GM23338 (cell line): ENCODE results near the gene CLEC4G. TPM values are rescaled to one million over a fixed set of nuclear protein-coding genes. Genes with fewer than 3 reads are reported as not detected.

Experiments used
- ATAC-seq: fragments of 200-7000 bp; cut with Tn5 transposase; 3 replicates; pipeline ENCODE4 v1.9.1; 2020
- DNase-seq: peaks from one replicate; pipeline ENCODE4 v3.0.0-alpha.2; 2015; ENCODE audit warnings: low spot score
- H2AFZ ChIP-seq: fragments of 200-600 bp; sonication (generic); 2 replicates; pipeline ENCODE4 v1.8.0; 2016; ENCODE audit warnings: antibody characterized with exemption, mild to moderate bottlenecking, moderate library complexity
- H3F3A ChIP-seq: fragments of 200-600 bp; sonication (generic); replicated peaks from 2 replicates; pipeline ENCODE4 v1.8.0; 2017; ENCODE audit warnings: antibody characterized with exemption, mixed run types, low read depth
- H3K27ac ChIP-seq: fragments of 200-600 bp; sonication (generic); 2 replicates; pipeline ENCODE4 v1.6.1; 2016; ENCODE audit warnings: low read depth
- H3K27me3 ChIP-seq: fragments of 200-600 bp; sonication (generic); 2 replicates; pipeline ENCODE4 v1.8.0; 2016; ENCODE audit warnings: mild to moderate bottlenecking, mixed run types, moderate library complexity; ENCODE audit not compliant: insufficient read depth
- H3K36me3 ChIP-seq: fragments of 200-600 bp; sonication (generic); 2 replicates; pipeline ENCODE4 v1.8.0; 2016; ENCODE audit warnings: mild to moderate bottlenecking; ENCODE audit not compliant: insufficient read depth
- H3K4me1 ChIP-seq: fragments of 200-600 bp; sonication (generic); 2 replicates; pipeline ENCODE4 v1.8.0; 2016; ENCODE audit warnings: mild to moderate bottlenecking, moderate library complexity; ENCODE audit not compliant: insufficient read depth
- H3K4me2 ChIP-seq: fragments of 200-600 bp; sonication (generic); 2 replicates; pipeline ENCODE4 v1.7.1; 2017; ENCODE audit warnings: mixed run types
- H3K4me3 ChIP-seq: fragments of 200-600 bp; sonication (generic); 2 replicates; pipeline ENCODE4 v1.6.1; 2016; ENCODE audit warnings: mixed run types
- H3K79me2 ChIP-seq: fragments of 200-600 bp; sonication (generic); replicated peaks from 2 replicates; pipeline ENCODE4 v1.8.0; 2017; ENCODE audit warnings: mild to moderate bottlenecking; ENCODE audit not compliant: insufficient read depth
- H3K9me2 ChIP-seq: fragments of 200-600 bp; sonication (generic); 2 replicates; pipeline ENCODE4 v1.8.0; 2017; ENCODE audit not compliant: insufficient read depth
- H4K20me1 ChIP-seq: fragments of 200-600 bp; sonication (generic); replicated peaks from 2 replicates; pipeline ENCODE4 v1.8.0; 2017; ENCODE audit warnings: mild to moderate bottlenecking; ENCODE audit not compliant: insufficient read depth
- H3K27ac Mint-ChIP-seq: 2 replicates; pipeline ENCODE4 v1.8.0; 2020; ENCODE audit warnings: inconsistent platforms, mild to moderate bottlenecking, moderate library complexity, mixed read lengths
- H3K27me3 Mint-ChIP-seq: 3 replicates; pipeline ENCODE4 v1.8.0; 2022; ENCODE audit warnings: low read depth, mild to moderate bottlenecking, moderate library complexity, mixed read lengths, inconsistent platforms; ENCODE audit not compliant: insufficient read depth, poor library complexity
- H3K36me3 Mint-ChIP-seq: 3 replicates; pipeline ENCODE4 v1.8.0; 2021; ENCODE audit warnings: low read depth, mild to moderate bottlenecking, inconsistent platforms, moderate library complexity, mixed read lengths
- H3K4me1 Mint-ChIP-seq: 3 replicates; pipeline ENCODE4 v1.8.0; 2020; ENCODE audit warnings: mild to moderate bottlenecking, inconsistent platforms, mixed read lengths
- H3K4me3 Mint-ChIP-seq: 3 replicates; pipeline ENCODE4 v1.8.0; 2021; ENCODE audit warnings: moderate library complexity, mild to moderate bottlenecking, inconsistent platforms, mixed read lengths
- H3K9me3 Mint-ChIP-seq: 3 replicates; pipeline ENCODE4 v1.8.0; 2020; ENCODE audit warnings: moderate library complexity, mild to moderate bottlenecking, inconsistent platforms, mixed read lengths
- EZH2 ChIP-seq: fragments of 200-600 bp; sonication (generic); IDR thresholded peaks from one replicate; pipeline ENCODE4 v1.8.0; 2017; ENCODE audit warnings: antibody characterized with exemption, mild to moderate bottlenecking, low read depth; ENCODE audit not compliant: unreplicated experiment
- JUNB ChIP-seq: IDR thresholded peaks from one replicate; pipeline ENCODE4 v1.6.1; 2016; ENCODE audit warnings: antibody characterized with exemption; ENCODE audit not compliant: unreplicated experiment
- NANOG ChIP-seq: IDR thresholded peaks from 2 replicates; pipeline ENCODE4 v1.6.1; 2016; ENCODE audit warnings: antibody characterized with exemption, borderline replicate concordance
- STAT1 ChIP-seq: IDR thresholded peaks from one replicate; pipeline ENCODE4 v1.6.1; 2016; ENCODE audit warnings: antibody characterized with exemption; ENCODE audit not compliant: unreplicated experiment
- polyA plus RNA-seq: library from polyadenylated mRNA; unstranded; fragments of >200 nt; fragmentation: Nextera tagmentation; extraction: Ambion mirVana; gene quantifications from 2 replicates; pipeline ENCODE4 v1.2.1, GENCODE V29; 2016
- total RNA-seq: library from RNA; depleted of rRNA; stranded (reverse); fragments of >200 nt; shearing (Covaris generic); gene quantifications from 2 replicates; pipeline ENCODE4 v1.2.3, GENCODE V29; 2014
- TF ChIP-seq, protein P1 (sequence below): IDR thresholded peaks from one replicate; pipeline ENCODE4 v1.6.1; 2018; ENCODE audit warnings: antibody characterized with exemption; ENCODE audit not compliant: unreplicated experiment
- TF ChIP-seq, protein P2 (sequence below), 2 experiments: fragments of 200-600 bp in 1 of 2; sonication (generic) in 1 of 2; conservative IDR thresholded peaks; 2 replicates each; pipeline versions ENCODE4 v1.5.1 to v1.6.1; 2016 to 2017; ENCODE audit warnings: antibody characterized with exemption in 2 of 2, low read depth in 2 of 2, mild to moderate bottlenecking in 2 of 2, moderate library complexity in 1 of 2
- TF ChIP-seq, protein P3 (sequence below): fragments of 250-450 bp; sonication (Bioruptor Pico); IDR thresholded peaks from 2 replicates; pipeline ENCODE4 v1.5.0; 2020; ENCODE audit warnings: mild to moderate bottlenecking, moderate library complexity

CLEC4G gene
- total and polyA plus RNA-seq, 2 experiments from 2014 or later: 0.52 to 0.65 TPM

DNA sequence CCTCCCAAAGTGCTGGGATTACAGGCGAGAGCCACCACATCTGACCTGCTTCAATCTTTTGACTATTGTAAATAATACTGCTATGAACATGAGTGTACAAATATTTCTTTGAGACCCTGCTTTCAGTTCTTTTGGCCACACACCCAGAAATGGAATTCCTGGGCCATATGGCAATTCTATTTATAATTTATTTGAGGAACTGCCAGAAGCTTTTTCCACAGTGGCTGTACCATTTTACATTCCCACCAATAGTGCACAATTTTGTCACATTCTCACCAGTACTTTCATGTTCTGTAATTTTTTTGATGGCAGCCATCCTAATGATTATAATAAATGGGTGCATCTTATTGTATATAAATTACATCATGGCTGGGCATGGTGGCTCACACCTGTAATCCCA lies 16.2 kb downstream of the CLEC4G start (continued):
- no peak for TF ChIP-seq STAT1
- TF ChIP-seq, protein P1, sequence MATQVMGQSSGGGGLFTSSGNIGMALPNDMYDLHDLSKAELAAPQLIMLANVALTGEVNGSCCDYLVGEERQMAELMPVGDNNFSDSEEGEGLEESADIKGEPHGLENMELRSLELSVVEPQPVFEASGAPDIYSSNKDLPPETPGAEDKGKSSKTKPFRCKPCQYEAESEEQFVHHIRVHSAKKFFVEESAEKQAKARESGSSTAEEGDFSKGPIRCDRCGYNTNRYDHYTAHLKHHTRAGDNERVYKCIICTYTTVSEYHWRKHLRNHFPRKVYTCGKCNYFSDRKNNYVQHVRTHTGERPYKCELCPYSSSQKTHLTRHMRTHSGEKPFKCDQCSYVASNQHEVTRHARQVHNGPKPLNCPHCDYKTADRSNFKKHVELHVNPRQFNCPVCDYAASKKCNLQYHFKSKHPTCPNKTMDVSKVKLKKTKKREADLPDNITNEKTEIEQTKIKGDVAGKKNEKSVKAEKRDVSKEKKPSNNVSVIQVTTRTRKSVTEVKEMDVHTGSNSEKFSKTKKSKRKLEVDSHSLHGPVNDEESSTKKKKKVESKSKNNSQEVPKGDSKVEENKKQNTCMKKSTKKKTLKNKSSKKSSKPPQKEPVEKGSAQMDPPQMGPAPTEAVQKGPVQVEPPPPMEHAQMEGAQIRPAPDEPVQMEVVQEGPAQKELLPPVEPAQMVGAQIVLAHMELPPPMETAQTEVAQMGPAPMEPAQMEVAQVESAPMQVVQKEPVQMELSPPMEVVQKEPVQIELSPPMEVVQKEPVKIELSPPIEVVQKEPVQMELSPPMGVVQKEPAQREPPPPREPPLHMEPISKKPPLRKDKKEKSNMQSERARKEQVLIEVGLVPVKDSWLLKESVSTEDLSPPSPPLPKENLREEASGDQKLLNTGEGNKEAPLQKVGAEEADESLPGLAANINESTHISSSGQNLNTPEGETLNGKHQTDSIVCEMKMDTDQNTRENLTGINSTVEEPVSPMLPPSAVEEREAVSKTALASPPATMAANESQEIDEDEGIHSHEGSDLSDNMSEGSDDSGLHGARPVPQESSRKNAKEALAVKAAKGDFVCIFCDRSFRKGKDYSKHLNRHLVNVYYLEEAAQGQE: no peak
- no peak for TF ChIP-seq JUNB

DNA sequence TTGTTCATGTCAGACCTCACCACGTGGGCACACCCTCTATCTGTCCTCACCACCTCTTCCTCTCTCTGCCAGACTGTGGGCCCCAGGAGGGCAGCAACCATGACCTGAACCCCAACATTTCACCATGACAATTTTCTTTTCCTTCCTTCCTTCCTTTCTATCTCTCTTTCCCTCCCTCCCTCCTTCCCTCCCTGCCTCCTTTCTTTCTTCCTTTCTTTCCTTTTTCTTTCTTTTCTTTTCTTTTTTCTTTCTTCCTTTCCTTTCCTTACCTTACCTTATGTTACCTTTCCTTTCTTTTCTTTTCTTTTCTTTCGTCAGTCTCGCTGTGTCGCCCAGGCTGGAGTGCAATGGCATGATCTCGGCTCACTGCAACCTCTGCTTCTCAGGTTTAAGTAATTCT lies 21.3 kb downstream of the CLEC4G start:
- no peaks in the 10 kb centered on the region for H3K9me3 Mint-ChIP-seq
- no peak overlapping the region for H3K27ac ChIP-seq
- no peak overlapping the region for H2AFZ ChIP-seq
- no peaks in the 10 kb centered on the region for H3K27me3 ChIP-seq
- no peaks in the 10 kb centered on the region for H3K9me2 ChIP-seq
- H3K4me3 ChIP-seq: no peak overlapping the region
- TF ChIP-seq, protein P2, sequence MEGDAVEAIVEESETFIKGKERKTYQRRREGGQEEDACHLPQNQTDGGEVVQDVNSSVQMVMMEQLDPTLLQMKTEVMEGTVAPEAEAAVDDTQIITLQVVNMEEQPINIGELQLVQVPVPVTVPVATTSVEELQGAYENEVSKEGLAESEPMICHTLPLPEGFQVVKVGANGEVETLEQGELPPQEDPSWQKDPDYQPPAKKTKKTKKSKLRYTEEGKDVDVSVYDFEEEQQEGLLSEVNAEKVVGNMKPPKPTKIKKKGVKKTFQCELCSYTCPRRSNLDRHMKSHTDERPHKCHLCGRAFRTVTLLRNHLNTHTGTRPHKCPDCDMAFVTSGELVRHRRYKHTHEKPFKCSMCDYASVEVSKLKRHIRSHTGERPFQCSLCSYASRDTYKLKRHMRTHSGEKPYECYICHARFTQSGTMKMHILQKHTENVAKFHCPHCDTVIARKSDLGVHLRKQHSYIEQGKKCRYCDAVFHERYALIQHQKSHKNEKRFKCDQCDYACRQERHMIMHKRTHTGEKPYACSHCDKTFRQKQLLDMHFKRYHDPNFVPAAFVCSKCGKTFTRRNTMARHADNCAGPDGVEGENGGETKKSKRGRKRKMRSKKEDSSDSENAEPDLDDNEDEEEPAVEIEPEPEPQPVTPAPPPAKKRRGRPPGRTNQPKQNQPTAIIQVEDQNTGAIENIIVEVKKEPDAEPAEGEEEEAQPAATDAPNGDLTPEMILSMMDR (conservative IDR thresholded peaks at IDR 0.05; ENCODE audit: low read depth in 2 of 2): no peak
- TF ChIP-seq, protein P3, sequence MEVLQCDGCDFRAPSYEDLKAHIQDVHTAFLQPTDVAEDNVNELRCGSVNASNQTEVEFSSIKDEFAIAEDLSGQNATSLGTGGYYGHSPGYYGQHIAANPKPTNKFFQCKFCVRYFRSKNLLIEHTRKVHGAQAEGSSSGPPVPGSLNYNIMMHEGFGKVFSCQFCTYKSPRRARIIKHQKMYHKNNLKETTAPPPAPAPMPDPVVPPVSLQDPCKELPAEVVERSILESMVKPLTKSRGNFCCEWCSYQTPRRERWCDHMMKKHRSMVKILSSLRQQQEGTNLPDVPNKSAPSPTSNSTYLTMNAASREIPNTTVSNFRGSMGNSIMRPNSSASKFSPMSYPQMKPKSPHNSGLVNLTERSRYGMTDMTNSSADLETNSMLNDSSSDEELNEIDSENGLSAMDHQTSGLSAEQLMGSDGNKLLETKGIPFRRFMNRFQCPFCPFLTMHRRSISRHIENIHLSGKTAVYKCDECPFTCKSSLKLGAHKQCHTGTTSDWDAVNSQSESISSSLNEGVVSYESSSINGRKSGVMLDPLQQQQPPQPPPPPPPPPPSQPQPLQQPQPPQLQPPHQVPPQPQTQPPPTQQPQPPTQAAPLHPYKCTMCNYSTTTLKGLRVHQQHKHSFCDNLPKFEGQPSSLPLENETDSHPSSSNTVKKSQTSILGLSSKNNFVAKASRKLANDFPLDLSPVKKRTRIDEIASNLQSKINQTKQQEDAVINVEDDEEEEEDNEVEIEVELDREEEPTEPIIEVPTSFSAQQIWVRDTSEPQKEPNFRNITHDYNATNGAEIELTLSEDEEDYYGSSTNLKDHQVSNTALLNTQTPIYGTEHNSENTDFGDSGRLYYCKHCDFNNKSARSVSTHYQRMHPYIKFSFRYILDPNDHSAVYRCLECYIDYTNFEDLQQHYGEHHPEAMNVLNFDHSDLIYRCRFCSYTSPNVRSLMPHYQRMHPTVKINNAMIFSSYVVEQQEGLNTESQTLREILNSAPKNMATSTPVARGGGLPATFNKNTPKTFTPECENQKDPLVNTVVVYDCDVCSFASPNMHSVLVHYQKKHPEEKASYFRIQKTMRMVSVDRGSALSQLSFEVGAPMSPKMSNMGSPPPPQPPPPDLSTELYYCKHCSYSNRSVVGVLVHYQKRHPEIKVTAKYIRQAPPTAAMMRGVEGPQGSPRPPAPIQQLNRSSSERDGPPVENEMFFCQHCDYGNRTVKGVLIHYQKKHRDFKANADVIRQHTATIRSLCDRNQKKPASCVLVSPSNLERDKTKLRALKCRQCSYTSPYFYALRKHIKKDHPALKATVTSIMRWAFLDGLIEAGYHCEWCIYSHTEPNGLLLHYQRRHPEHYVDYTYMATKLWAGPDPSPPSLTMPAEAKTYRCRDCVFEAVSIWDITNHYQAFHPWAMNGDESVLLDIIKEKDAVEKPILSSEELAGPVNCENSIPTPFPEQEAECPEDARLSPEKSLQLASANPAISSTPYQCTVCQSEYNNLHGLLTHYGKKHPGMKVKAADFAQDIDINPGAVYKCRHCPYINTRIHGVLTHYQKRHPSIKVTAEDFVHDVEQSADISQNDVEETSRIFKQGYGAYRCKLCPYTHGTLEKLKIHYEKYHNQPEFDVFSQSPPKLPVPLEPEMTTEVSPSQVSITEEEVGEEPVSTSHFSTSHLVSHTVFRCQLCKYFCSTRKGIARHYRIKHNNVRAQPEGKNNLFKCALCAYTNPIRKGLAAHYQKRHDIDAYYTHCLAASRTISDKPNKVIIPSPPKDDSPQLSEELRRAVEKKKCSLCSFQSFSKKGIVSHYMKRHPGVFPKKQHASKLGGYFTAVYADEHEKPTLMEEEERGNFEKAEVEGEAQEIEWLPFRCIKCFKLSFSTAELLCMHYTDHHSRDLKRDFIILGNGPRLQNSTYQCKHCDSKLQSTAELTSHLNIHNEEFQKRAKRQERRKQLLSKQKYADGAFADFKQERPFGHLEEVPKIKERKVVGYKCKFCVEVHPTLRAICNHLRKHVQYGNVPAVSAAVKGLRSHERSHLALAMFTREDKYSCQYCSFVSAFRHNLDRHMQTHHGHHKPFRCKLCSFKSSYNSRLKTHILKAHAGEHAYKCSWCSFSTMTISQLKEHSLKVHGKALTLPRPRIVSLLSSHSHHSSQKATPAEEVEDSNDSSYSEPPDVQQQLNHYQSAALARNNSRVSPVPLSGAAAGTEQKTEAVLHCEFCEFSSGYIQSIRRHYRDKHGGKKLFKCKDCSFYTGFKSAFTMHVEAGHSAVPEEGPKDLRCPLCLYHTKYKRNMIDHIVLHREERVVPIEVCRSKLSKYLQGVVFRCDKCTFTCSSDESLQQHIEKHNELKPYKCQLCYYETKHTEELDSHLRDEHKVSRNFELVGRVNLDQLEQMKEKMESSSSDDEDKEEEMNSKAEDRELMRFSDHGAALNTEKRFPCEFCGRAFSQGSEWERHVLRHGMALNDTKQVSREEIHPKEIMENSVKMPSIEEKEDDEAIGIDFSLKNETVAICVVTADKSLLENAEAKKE: no peak
- TF ChIP-seq NANOG (no peak), JUNB (no peak), EZH2 (no peak), STAT1 (no peak)
- TF ChIP-seq, protein P1: no peak
- no peaks in the 10 kb centered on the region for H3K36me3 ChIP-seq
- H3K79me2 ChIP-seq: no peaks in the 10 kb centered on the region
- no peak overlapping the region for H3K4me3 Mint-ChIP-seq
- H3K4me2 ChIP-seq: no peak overlapping the region
- no peaks in the 10 kb centered on the region for H3K4me1 ChIP-seq
- no peaks in the 10 kb centered on the region; the same call in 2 of the 3 replicates for H3K36me3 Mint-ChIP-seq
- peaks cover 13% of the 10 kb centered on the region for H3K27me3 Mint-ChIP-seq
- no peak overlapping the region for H3K27ac Mint-ChIP-seq
- ATAC-seq (no peak), DNase-seq (no peak)
- no peaks in the 10 kb centered on the region for H4K20me1 ChIP-seq
- H3K4me1 Mint-ChIP-seq: no peaks in the 10 kb centered on the region
- H3F3A ChIP-seq: no peaks in the 10 kb centered on the region
